ACC112 (cell line): ENCODE results near the gene SNX20.

Source experiments
- H2AFZ ChIP-seq: fragments of 200-600 bp; sonication (generic); one replicate; pipeline ENCODE4 v1.6.0; 2017; ENCODE audit warnings: antibody characterized with exemption, low read length; ENCODE audit not compliant: unreplicated experiment
- H3K27ac ChIP-seq: fragments of 200-600 bp; sonication (generic); 2 replicates; pipeline ENCODE4 v1.5.1; 2014; ENCODE audit warnings: low read depth, mild to moderate bottlenecking, antibody characterized with exemption, low read length, moderate library complexity
- H3K27me3 ChIP-seq: fragments of 200-600 bp; sonication (generic); 2 replicates; pipeline ENCODE4 v1.6.1; 2014; ENCODE audit warnings: mild to moderate bottlenecking, antibody characterized with exemption, low read length, moderate library complexity, mixed read lengths; ENCODE audit not compliant: insufficient read depth
- H3K36me3 ChIP-seq: fragments of 200-600 bp; sonication (generic); 2 replicates; pipeline ENCODE4 v1.6.1; 2016; ENCODE audit warnings: mild to moderate bottlenecking, antibody characterized with exemption, low read length, moderate library complexity, mixed read lengths; ENCODE audit not compliant: insufficient read depth
- H3K4me1 ChIP-seq: fragments of 200-600 bp; sonication (generic); one replicate; pipeline ENCODE4 v1.6.1; 2016; ENCODE audit warnings: low read length, mixed read lengths; ENCODE audit not compliant: insufficient read depth, unreplicated experiment, control insufficient read depth
- H3K4me3 ChIP-seq: fragments of 200-600 bp; sonication (generic); 2 replicates; pipeline ENCODE4 v1.5.1; 2014; ENCODE audit warnings: mild to moderate bottlenecking, low read depth, low read length
- H3K79me2 ChIP-seq: fragments of 200-600 bp; sonication (generic); one replicate; pipeline ENCODE4 v1.6.0; 2016; ENCODE audit warnings: low read length; ENCODE audit not compliant: control insufficient read depth, unreplicated experiment, insufficient read depth

The SNX20 gene

DNA sequence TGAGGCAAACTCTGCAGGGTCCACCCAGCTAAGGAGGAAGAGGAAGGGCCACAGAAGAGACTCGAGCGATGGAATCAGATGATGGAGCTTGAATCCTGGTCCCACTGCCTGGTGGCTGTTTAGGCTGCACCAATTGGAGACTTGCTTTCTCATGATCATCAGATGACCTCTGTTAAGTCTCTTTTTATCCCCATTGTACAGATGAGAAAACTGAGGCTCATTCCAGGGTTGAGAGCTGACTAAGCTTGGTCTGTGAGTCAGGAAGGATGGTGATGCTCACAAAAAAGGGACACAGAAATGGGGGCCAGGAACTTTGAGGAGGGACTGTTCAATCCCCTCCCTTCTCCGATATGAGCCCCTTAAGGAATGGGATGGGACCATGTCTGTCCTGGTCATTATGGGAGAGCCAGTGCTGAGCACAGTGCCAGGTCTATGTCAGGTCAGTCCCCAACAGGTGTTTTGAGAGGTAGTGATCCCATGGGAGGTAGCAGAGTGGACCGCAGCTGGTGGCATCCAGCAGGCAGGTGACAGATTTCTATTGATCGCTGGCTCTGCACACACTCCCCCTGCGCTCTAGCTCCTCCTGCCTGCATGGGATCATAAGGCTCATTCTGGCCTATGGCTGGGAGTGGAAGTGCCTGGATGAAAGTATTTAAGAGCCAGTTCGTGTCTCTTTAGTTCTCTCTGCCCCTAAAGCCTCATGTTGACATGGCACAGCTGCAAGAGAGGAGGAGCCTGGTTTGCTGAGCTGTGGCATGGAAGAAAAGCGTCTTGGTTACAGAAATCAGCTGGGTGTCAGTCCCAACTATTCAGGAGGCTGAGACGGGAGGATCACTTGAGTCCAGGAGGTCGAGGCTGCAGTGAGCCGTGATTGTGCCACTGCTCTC lies 27.2 kb downstream of the SNX20 start:
- no peaks in the 10 kb centered on the region for H3K79me2 ChIP-seq
- H3K4me3 ChIP-seq = no peak overlapping the region
- no peaks in the 10 kb centered on the region for H3K36me3 ChIP-seq
- H2AFZ ChIP-seq = no peak overlapping the region
- no peaks in the 10 kb centered on the region for H3K4me1 ChIP-seq
- no peak overlapping the region for H3K27ac ChIP-seq
- H3K27me3 ChIP-seq = peaks cover 8% of the 10 kb centered on the region

DNA sequence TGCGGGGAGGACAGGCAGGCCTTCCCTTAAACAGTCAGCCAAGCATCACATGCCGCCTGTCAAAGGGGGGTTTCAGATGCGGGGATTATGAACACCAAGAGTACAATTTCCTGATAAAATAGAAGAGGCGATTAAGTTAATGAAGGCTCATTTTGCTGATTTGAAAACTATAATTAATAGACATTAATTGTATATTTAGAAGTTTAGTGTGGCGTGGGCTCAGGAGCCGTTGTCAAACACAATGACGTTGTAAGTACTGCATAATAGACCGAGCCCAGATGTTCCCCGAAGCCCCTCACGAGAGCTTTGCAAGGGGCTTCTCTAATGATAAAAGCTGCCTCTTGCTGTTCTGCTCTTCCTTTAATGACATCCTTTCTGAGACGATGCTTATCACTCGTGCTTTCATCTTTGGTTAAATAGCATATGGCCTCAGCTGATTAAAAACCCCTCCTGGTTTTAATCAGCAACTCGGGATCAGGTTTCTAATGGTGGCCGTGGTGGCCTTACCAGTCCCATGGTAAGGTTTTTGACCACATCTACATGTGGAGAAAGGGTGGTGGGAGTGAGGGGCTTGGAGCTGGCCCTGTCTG lies 28.2 kb downstream of the SNX20 start:
- Histone ChIP-seq H3K79me2 (no peaks in the 10 kb centered on the region), H3K27me3 (peaks cover 17% of the 10 kb centered on the region), H3K4me1 (no peaks in the 10 kb centered on the region)

DNA sequence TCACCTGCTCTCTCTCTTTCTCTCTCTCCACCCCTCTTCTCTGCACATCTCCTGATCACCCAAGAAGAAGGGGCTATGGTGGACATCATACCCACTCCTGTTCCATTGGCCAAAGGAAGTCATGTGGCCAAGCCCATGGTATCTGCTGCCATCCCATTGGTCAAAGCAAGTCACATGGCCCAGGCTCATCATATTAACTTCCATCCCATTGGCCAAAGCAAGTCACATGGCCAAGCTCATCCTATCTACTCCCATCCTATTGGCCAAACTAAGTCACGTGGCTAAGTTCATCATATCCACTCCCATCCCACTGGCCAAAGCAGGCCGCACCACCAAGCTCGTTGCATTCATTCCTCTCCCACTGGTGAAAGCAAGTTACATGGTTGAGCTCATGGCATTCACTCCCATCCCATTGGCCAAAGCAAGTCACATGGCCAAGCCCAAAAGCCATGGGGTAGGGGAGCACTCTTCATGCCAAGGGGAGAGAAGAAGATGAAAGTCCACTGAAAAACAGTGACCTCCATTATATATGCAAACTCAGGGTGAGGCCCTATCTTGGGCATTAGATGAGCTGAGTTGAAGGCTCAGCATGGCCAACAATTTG lies 29.2 kb downstream of the SNX20 start:
- Histone ChIP-seq H2AFZ (no peak overlapping the region), H3K4me1 (no peaks in the 10 kb centered on the region), H3K79me2 (no peaks in the 10 kb centered on the region), H3K36me3 (no peaks in the 10 kb centered on the region), H3K4me3 (no peak overlapping the region), H3K27me3 (peaks cover 26% of the 10 kb centered on the region), H3K27ac (no peak overlapping the region)

More for the DNA sequence above, 28.2 kb downstream of the SNX20 start:
- Histone ChIP-seq H3K27ac (no peak overlapping the region), H2AFZ (no peak overlapping the region), H3K4me3 (no peak overlapping the region), H3K36me3 (no peaks in the 10 kb centered on the region)

DNA sequence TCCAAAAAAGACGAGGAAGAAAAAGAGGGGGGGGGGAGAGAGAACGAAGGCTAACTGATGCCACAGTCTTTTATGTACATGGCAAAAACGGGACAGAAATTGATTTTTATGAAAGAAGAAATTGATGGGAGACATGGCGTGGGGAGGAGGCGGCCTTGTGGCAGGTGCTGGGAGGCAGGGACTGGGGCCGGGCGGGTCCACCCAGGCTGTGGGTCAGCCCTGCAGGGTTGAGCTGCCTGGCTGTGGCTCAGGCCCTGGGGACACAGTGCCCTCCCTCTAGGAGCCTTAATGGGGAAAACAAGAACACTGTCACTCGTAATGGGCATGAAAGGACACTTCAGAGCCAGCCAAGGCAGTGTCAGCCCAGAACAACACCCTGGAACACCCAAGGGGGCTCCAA lies 34.8 kb downstream of the SNX20 start:
- Histone ChIP-seq H3K4me3 (no peak overlapping the region), H3K36me3 (no peaks in the 10 kb centered on the region), H3K4me1 (no peaks in the 10 kb centered on the region), H2AFZ (no peak overlapping the region), H3K27ac (no peak overlapping the region), H3K27me3 (peaks cover 72% of the 10 kb centered on the region), H3K79me2 (no peaks in the 10 kb centered on the region)

DNA sequence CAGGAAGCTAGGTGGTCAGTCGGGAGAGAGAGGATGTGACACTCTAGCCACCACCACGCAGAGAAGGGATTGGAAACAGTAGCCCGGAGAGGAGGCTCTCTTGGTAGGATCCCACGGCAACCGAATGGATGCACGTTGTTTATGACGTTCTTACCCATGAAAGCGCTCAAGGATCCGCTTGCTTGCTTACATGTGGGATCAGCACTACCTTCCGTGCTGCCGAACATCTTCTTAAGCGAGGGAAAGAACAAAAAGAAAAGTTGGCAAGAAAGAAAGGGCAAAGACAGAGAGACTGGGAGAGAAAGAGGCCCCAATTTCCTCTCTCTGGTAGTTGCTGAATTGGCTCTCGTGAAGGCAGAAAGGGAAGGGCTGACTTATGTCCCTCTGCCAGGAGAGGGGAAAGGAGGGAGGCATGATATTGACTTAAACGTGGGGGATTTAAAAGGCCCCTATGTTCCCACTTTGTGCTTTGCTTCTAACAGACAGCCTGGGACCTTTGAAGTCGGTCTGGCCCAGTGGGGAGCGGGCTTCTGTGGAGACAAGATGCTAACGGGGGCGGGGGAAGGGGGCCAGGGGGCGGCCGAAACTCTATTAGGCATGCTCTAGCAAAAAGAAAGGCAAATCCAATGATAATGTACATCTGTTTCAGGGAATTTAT lies 35.4 kb downstream of the SNX20 start:
- Histone ChIP-seq H3K27ac (no peak overlapping the region), H3K4me3 (no peak overlapping the region), H3K79me2 (no peaks in the 10 kb centered on the region), H3K36me3 (no peaks in the 10 kb centered on the region), H3K27me3 (peaks cover 77% of the 10 kb centered on the region), H2AFZ (no peak overlapping the region), H3K4me1 (no peaks in the 10 kb centered on the region)

DNA sequence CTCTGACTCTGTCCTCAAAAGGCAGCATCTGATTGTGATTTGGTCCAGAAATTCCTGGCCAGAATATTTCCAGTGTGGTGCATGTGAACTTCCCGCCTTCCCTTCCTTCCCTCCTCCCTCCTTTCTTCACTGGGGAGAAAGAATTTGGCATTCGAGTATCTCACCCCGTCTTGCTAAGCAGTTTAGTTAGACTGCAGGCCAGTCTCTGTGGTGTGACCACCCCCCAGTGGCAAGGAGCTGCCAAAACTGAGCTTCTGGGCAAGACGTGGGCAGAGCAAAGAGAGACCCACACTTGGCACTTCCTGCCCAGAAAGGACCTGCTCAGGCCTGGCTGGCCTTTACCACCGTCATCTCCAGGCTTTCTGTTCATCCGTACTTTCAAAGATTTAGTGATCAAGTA lies 36.4 kb downstream of the SNX20 start:
- peaks cover 84% of the 10 kb centered on the region for H3K27me3 ChIP-seq
- no peaks in the 10 kb centered on the region for H3K79me2 ChIP-seq
- no peak overlapping the region for H2AFZ ChIP-seq
- no peaks in the 10 kb centered on the region for H3K36me3 ChIP-seq
- H3K4me3 ChIP-seq = no peak overlapping the region
- H3K27ac ChIP-seq = no peak overlapping the region
- H3K4me1 ChIP-seq = no peaks in the 10 kb centered on the region

DNA sequence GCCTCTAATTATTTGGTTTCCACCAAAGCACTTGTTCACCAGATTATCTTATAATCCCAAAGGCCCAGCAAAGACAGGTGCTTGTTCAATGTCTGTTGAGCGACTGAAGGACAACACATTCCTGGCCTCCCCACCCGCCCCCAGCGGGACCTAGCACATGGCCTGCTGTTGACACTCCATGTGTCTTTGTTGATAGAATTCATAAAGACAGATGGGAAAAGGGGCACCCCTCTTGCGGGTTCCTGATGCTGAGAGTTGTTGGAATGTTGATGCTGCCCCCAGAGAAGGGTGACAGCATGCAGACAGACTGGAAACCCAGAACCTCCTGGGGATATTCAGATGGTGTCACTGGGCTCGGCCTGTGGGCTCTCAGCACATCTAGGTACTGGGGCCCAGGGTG lies 36.9 kb downstream of the SNX20 start:
- H2AFZ ChIP-seq = no peak overlapping the region
- no peak overlapping the region for H3K4me3 ChIP-seq
- H3K4me1 ChIP-seq = no peaks in the 10 kb centered on the region
- H3K27ac ChIP-seq = no peak overlapping the region
- H3K79me2 ChIP-seq = no peaks in the 10 kb centered on the region
- H3K27me3 ChIP-seq = peaks cover 85% of the 10 kb centered on the region
- H3K36me3 ChIP-seq = no peaks in the 10 kb centered on the region

DNA sequence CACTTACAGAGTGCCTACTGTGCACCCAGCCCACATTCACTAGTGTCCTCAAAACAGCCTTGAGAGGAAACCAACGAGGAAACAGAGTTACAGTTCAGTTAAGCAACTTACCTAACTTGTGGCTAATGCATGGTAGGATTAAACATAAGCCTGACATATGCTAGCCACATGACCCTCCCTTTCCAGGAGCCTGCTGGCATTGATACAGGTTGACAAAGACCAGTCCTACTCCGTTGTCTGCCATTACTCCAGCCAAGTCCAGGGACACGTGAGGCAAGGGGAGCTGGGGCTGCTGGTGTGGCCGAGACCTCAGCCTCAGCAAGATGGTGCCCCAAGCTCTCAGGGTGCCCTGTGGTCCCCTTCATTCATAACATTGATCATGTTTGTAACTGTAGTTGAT lies 37.9 kb downstream of the SNX20 start:
- Histone ChIP-seq H3K27me3 (peaks cover 81% of the 10 kb centered on the region), H3K36me3 (no peaks in the 10 kb centered on the region)

DNA sequence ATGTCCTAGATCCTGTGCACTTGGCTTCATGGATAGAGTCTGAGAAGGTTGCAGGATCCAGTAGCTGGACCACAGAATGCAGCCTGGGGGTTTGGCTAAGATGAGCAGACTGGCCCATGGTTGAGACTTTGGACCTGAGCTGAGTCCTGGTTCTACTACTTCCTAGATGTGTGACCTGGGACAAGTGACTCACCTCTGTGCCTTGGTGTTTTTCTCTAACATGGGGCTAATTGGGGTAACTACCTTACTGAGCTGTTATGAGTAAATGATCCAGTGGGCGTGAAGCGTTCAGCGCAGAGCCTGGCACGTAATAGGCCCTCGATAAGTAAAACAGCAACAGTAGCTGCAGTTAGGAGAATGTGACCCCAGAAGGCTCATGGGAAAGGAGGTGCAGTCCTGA lies 38.8 kb downstream of the SNX20 start:
- Histone ChIP-seq H3K27ac (no peak overlapping the region), H3K4me1 (no peaks in the 10 kb centered on the region), H3K4me3 (no peak overlapping the region), H3K27me3 (peaks cover 78% of the 10 kb centered on the region), H2AFZ (no peak overlapping the region), H3K36me3 (no peaks in the 10 kb centered on the region), H3K79me2 (no peaks in the 10 kb centered on the region)

More for the DNA sequence above, 37.9 kb downstream of the SNX20 start:
- Histone ChIP-seq H3K79me2 (no peaks in the 10 kb centered on the region), H3K27ac (no peak overlapping the region), H3K4me3 (no peak overlapping the region), H2AFZ (no peak overlapping the region), H3K4me1 (no peaks in the 10 kb centered on the region)

DNA sequence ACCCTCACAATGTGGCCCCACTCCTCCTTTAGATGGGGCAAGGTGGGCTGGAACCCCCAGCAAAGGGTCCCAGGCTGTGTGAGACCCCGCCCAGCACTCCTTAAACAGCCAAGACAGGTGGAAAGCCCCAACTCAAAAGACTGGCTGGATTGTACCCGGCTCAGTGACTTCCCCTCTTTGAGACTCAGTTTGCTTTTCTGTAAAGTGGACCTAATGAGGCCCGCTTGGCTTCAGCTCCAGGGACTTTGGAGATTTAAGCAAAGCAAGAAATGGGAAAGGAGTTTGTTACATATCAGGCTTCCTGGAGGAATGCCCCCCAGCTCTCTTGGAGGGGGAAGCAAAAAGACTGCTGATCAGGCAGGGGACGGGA lies 39.3 kb downstream of the SNX20 start:
- no peak overlapping the region for H3K4me3 ChIP-seq
- H2AFZ ChIP-seq = no peak overlapping the region
- no peaks in the 10 kb centered on the region for H3K79me2 ChIP-seq
- H3K27me3 ChIP-seq = peaks cover 73% of the 10 kb centered on the region
- no peaks in the 10 kb centered on the region for H3K36me3 ChIP-seq
- no peak overlapping the region for H3K27ac ChIP-seq
- H3K4me1 ChIP-seq = no peaks in the 10 kb centered on the region
